GM18861 (cell line): ENCODE data around the gene RAB1A.
"Not testable (repeated sequence)": the region's sequence is repeated elsewhere in the genome, so short reads cannot be mapped to it uniquely, and the experiment has no call there.

Source experiments
- ATAC-seq: cut with Tn5 transposase; IDR thresholded peaks from one replicate; pipeline ENCODE4 v1.9.1; 2021; ENCODE audit not compliant: unreplicated experiment

Gene RAB1A

DNA sequence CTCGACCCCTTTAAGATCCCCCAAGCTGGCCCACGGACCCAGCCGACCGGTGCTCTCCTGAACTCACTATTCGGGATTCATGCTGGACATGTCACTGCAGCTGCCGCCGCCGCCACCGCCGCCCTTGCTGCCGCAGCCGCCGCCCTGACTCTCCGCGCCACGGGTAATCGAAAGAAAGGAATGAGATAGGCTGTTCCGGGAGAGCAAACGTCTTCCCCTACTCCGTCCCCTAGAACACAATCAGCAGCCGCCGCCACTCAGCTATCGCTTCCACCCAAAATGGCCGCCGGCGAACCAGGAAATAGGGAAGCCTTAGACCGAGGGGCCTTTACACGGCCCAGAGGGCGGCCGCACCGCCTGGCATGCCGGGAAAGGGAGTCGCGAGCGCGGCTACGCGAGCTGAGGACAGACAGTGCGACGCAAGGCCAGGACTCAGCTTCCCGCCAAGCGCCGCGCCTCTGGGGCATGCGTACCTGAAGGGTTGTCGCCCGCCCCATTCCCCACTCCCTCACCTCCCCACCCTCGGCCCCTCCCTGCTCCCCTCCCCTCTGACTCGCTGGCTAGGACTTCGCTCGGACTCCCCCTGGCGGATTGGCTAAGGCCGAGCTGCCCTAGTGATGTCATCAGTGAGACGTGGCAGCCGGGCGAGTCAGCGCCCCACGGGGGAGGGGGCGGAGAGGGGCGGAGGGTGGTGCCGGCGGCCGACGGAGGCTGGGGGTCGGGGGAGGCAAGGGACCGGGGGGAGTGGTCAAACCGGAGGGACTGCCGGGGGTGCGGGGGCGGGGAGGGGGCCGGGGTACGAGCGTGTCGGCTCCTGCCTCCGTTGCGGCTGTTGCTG, at the start of gene RAB1A:
Gene RAB1A (minus strand): TSS at position 281 of the 838 bp plus-strand sequence. CDS start 191 bp downstream, at position 90.
- ATAC-seq = peak; percentile 96

DNA sequence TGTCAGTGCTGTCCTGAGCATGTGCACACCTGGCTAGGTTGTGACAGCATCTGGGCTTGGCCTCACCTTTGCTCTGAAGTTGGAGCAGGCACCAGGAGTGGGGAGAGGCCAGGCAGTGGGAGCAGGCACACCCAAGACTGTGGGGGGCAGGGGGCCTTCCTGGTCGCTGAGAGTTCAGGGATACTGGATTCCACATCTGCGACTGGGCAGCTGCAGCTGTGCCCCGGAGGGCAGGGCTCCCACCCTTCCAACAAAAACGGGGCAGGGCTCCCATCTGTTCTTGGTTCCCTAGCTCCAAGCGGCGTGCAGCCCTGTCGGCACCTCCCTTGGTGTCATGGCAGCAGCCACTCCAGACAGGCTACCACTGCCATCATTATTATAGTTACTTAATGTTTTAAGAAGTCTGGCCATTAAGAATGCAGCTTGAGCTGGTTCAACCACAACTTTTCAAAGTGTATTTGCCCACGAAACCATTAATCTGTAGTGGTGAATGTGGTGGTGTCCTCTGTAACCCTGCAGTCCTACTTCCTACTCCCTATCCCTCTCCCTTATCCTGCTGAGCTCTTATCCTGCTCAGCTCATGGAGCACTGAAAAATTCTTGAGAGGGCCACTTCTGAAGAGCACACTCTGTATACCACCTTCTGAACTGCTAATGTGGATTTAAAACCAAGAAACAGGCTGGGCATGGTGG, 48.0 kb upstream of the RAB1A start:
- ATAC-seq = no peak

DNA sequence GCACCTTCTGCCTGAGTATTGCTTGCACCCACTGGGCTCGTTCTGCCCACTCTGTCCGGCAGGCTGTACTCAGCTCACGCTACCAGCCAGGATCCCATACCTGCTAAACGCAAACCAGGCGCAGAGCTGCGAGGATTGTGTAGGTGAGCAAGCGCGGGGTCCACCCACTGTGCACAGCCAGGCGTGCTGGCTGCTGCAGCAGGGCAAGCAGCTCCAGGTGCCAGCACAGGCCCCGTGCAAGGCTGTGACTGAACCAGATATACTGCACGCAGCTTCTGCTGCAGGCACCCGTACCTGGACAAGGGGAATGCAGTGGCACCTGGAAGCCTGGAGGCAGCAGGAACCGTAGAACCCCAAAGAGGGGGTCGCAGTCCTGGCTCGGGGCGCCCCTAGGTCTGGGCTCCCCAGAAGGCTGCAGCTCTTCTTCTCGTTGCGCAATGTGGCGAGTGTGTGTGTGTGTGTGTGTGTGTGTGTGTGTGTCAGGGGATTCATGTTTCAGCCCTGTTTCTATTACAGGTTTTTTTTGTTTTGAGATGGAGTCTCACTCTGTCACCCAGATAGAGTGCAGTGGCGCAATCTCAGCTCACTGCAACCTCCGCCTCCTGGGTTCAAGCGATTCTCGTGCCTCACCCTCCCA, 46.1 kb upstream of the RAB1A start:
- no peak for ATAC-seq

DNA sequence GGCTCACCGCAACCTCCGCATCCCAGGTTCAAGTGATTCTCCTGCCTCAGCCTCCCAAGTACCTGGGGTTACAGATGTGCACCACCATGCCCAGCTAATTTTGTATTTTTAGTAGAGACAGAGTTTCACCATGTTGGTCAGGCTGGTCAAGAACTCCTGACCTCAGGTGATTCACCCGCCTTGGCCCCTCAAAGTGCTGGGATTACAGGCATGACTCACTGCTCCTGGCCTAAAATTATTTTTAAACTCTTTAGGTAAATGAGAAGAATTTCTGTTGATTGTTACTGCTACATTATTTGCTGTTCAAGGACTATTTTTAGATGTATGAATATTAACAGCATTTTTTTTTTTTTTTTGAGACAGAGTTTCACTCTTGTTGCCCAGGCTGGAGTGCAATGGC, 44.1 kb upstream of the RAB1A start:
- not testable (repeated sequence) for ATAC-seq

DNA sequence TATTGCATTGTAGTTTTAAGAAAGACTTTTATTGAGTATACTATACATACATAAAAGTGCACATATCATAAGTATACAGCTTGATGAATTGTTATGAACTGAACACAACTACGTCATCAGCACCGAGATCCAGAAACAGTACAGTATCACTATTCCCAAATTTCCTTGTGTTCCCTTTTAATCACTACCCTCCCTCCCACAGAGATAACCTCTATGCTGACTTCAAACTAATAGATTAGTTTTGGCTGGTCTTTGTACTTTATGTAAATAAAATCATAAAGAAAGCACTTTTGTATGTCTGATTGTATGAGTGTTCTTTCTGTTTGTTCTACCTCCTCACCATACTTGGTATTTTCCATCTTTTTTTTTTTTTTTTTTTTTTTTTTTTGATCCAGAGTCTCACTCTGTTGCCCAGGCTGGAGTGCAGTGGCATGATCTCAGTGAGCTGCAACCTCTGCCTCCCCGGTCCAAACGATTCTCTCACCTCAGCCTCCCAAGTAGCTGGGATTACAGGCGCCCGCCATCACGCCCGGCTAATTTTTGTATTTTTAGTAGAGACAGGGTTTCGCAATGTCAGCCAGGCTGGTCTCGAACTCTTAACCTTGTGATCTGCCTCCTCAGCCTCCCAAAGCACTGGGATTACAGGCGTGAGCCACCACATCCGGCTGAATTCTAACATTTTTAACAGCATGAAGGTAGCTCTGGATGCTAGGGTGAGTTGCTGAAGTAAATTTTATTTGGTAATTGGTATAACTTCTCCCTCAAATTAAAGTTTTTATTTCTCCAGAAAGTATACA, 43.3 kb upstream of the RAB1A start:
- ATAC-seq = no peak

DNA sequence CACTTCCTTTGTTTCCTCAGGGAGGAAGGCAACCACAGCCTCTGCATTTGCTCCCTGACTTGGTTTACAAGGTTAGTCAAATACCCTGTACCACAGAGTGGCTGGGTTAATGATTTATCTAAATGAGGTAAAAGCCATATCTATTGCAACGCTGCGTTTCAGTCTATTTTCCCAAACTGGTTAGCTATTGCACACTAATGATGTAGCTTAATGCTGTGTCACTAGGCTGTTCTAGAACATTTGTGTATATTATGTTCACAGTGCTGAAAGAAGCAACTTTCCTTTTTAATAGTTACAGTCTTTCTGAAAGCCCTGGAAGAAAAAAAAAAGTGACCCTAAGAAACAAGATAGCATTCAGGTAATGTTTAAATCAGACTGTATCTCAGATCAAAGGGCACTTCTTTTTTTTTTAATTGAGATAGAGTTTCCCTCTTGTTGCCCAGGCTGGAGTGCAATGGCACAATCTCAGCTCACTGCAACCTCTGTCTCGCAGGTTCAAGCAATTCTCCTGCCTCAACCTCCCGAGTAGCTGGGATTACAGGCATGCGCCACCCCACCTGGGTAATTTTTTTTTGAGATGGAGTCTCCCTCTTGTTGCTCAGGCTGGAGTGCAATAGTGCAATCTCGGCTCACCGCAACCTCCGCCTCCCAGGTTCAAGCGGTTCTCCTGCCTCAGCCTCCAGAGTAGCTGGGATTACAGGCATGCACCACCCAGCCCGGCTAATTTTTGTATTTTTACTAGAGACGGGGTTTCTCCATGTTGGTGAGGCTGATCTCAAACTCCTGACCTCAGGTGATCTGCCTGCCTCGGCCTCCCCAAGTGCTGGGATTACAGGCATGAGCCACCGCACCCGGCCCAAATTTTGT, 40.9 kb upstream of the RAB1A start:
- ATAC-seq = not testable (repeated sequence)

DNA sequence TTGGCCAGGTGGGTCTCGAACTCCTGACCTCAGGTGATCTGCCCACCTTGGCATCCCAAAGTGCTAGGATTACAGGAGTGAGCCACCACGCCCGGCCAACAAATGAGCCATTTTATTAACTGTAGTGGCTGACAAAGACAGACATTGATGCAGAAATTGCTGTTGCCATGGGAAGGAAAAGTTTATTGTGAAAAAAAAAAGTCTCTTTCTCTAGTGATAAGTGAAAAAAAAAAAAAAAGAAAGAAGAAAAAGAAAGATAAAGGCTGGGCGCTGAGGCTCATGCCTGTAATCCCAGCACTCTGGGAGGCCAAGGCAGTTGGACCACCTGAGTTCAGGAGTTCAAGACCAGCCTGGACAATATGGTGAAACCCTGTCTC, 39.8 kb upstream of the RAB1A start:
- ATAC-seq = no peak

DNA sequence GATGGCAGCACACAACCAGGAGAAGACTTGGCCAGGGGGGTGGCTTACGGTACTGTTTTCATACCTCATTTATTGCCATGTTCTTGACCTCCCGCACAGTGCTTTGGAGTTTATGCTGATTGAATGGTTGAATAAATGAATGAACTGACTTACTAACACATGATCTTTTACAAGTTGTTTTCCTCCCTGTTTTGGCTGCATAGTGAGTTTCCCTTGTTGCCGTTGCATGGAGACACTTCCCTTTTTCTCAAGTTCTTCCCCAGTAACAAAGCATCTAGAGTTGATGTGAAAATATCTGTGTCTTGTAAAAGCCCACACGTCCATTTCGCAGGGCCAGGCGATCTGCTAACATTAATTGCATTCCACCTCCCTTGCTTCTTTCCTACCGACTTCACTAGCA, 35.7 kb upstream of the RAB1A start:
- ATAC-seq = no peak

DNA sequence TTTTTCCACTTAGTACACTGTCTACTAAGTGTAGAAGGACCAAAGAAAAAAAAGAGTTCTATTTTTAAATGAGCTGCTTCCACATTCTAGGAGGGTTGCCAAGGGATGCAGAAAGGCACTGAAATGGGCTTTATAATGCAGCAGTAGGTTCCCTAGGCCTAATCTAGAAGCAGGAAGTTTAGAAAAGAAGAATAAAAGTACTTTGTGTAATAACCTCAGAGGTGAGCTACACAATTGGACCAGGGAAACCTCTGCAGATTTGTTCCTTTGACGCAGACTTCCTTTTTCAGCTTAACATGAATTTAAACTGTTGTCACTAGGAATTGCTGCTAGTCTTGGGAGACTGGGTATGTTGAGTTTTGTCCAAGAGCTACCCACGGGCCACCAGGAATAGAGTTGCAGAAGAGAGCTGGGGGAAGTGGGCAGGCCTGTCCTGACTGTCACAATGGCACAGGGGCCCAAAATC, 34.6 kb upstream of the RAB1A start:
- no peak for ATAC-seq

DNA sequence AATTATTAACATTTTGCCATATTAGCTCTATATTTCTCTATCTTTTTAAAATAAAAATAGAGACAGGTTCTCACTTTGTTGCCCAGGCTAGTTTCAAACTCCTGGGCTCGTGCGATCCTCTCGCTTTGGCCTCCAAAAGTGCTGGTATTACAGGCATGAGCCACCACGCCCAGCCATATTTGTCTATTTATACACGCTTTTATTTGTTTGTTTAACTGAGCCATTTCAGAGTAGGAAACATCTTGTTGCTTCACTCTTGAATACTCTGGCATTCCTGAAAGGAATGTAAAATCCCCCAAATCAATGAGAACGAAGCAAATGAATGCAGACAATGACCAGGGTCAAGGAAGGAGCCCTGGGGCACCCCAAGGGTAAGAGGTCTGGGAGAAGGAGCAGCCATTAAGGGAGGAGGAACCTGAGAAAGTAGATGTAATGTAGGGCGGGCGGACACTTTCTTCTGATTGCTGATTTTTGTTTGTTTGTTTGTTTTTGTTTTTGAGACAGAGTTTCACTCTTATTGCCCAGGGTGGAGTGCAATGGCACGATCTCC, 31.7 kb upstream of the RAB1A start:
- ATAC-seq = no peak

DNA sequence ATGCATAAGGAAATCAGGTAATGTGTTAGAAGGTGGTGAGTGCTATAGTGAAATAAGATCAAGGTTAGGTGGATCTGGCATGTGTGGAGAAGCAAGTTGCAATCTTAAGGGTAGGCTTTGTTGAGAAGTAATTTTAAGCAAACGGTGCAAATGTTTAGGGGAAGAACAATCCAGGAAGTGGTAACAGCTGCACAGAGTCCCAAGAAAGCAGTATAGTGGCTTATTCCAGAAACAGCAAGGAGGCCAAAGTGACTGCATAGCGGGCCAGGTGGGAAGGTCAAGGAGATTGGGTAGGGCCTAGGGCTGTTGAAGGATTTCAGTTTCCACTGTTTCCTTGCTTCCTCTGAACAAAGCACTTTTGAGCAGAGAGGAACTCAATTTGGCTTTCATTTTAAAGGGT, 30.0 kb upstream of the RAB1A start:
- ATAC-seq = no peak

DNA sequence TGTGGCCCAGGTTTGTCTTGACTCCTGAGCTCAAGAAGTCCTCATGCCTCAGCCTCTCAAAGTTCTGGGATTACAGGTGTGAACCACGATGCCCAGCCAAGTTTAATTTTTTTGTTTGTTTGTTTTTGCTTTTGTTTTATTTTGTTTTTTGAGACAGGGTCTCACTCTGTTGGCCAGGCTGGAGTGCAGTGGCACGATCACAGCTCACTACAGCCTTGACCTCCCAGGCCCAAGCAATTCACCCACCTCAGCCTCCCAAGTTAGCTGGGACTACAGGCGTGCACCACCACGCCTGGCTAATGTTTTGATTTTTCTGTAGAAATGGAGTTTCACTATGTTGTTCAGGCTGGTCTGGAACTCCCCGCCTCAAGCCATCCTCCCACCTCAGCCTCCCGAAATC, 29.4 kb upstream of the RAB1A start:
- no peak for ATAC-seq

DNA sequence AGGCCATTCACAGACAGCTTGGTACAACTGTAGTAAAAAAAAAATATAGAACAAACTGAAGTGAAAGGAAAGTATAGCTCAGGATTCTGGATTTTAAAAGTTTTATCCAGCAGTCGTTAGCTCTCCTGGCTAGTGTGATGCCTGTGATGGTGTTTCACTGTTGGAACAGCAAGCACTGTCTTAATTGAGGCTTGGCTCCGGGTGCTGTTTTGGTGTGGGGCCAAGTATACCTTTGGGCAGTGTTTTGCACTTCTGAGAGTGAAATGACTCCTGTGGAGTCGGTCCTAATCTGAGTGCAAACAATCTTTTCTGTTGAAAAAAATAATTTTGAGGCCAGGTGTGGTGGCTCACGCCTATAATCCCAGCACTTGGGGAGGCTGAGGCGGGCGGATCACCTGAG, 28.7 kb upstream of the RAB1A start:
- no peak for ATAC-seq

DNA sequence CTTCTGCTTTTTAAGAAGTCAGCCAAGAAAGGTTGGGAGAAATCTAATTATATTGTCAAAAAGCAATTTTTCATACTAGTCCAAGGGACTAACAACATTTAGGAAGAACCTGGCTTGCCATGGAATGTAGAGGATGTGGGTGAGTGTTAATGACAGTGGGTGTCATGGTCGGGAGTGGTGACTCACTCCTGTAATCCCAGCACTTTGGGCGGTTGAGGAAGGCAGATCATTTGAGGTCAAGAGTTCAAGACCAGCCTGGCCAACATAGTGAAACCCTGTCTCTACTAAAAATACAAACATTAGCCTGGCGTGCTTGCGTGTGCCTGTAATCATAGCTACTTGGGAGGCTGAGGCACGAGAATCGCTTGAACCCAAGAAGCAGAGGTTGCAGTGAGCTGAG, 27.9 kb upstream of the RAB1A start:
- not testable (repeated sequence) for ATAC-seq

DNA sequence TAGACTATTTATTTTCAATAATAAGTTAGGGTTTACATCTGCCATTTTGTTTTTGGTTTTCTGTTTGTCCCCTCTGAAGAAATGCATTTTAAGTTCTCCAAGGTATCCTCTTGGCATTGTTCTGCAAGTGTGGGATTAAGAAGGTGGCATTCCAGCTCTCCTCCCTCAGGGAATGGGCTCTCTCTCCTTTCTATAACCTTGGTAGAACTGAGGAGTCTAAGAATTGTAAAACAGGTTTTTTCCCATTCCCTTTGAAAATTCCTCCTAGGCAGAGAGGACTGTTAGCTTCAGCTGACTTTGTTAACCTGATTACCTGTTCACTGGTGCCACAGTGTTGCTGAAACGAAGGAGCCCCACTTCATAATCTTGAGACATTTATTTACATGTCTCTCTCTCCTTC, 26.1 kb upstream of the RAB1A start:
- no peak for ATAC-seq

DNA sequence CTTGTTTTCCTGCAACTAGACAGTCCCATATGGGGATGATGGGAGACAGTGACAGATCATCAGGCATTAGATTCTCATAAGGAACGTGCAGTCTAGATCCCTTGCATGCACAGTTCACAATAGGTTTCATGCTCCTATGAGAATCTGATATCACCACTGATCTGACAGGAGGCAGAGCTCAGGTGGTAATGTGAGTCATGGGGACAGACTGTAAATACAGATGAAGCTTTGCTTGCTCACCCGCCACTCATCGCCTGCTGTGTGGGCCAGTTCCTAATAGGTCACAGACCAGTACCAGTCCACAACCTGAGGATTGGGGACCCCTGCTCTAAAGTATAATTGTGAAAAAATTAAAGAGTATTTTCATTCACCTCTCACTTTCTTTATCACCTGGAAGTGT, 23.6 kb upstream of the RAB1A start:
- ATAC-seq = no peak

DNA sequence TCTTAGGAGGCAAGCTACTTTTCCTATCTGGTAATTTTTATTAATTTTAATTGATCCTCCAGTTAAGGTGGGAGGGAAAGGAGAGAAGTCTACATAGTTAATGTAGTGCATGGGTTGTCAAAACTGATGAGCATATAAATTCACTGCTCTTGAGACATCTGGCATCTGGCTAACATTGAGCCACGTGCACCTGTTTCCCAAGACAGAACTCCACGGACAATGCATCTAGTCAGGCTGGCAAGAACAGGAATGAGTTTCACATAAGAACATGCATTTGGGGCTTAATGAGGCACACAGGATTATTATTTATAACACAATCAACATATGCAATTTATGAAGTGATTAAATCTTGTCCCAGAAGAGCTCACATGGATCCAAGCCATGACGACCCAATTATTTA, 16.2 kb upstream of the RAB1A start:
- ATAC-seq = no peak

DNA sequence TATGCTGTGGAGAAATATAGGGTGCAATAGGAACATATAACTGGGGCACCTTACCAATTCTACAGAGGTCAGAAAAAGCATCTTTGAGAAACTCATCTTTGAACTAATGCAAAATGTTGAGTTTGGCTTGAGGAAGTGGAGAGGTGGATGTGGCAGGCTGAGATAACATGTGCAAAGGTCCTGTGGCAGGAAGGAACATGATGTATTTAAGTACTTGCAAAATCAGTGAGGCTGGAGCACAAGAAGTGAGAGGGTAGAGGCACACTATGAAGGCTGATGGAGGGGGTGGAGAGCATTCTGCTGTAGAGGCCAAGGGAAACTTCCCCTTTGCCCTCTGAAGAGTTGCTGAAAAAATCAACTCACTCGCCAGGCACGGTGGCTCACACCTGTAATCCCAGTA, 14.7 kb upstream of the RAB1A start:
- no peak for ATAC-seq

DNA sequence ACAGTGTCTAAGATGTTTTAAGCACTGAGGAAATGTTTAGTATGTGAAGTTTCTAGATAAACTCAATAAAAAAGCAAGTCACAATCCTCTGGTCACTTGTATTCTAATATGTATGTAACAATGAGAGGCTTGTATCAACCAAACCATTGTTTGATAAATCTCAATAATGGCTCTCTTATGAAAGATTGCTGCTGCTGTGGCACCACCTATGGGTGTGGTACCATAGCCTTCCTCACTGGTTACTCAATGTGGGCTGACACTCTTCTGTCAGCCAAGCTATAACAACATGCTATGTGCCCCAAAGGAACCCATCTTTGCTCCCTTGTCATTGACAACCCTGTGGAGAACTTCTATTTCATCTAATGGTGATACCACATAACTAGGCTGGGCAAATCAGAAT, 12.6 kb upstream of the RAB1A start:
- ATAC-seq = no peak

DNA sequence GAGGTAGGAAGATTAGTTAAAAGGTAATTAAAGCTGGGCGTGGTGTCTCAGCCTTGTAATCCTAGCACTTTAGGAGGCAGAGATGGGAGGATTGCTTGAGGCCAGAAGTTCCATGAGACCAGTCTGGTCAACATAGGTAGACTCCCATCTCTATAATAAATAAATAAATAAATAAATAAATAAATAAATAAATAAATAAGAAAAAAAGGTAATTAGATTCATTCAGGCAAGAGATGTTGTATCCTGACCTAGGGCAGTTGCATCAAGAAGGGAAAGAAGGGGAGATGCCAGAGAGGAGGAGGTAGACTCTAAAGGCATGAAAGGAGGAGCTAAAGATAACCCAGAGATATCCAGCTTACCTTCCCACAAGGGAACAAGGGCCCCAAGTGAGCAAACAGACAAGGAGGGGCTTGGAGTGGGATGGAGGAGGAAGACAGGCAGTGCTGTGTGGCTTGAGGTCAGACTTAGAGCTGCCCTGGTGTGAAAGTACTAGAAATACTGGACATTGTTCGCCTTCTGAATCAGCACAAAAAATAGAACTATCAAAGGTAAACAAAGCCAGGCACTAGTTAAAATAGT, 7.4 kb upstream of the RAB1A start:
- ATAC-seq = no peak
